HepG2 (cell line): ENCODE data around the gene ZNF804B. TPM values are rescaled to one million over a fixed set of nuclear protein-coding genes. Genes with fewer than 3 reads are reported as not detected.
A peak's percentile ranks its signal among the peaks of the same experiment; 100 is the strongest.

Experiments
- ATAC-seq: fragments of 200-7000 bp; cut with Tn5 transposase; 3 replicates; pipeline ENCODE4 v1.9.1; 2020; ENCODE audit warnings: mild to moderate bottlenecking, moderate library complexity
- BruUV-seq: library from RNA; stranded (reverse); fragments of 400-500 nt; replicated peaks from 2 replicates; lab custom pipeline; 2021; lab: Mats Ljungman, UMichigan
- CTCF ChIA-PET: fragments of 300-600 bp; formaldehyde crosslinking; extraction: SDS; loops from one replicate; lab custom pipeline; 2021; ENCODE audit warnings: low total read pairs, inconsistent platforms, low intra/inter-chr PET ratio; lab: Yijun Ruan, JAX
- POLR2A ChIA-PET: fragments of 350-600 bp; sonication (Branson Sonifier 250); formaldehyde crosslinking; loops from one replicate; lab custom pipeline; 2020; ENCODE audit warnings: antibody characterized with exemption, inconsistent platforms; lab: Yijun Ruan, JAX
- DNase-seq: peaks from one replicate; pipeline ENCODE4 v3.0.0-alpha.2; 2015; ENCODE audit warnings: low spot score
- FAIRE-seq: peaks from 3 replicates; lab custom pipeline; 2011; peaks lifted over from hg19 to GRCh38; lab: Jason Lieb, UNC
- H2AFZ ChIP-seq: one replicate; pipeline ENCODE4 v1.6.1; 2011; ENCODE audit warnings: low read length, inconsistent platforms
- H3K27ac ChIP-seq: fragments of 300-600 bp; 3 replicates; pipeline ENCODE4 v1.8.0; 2011; ENCODE audit warnings: mixed run types, mild to moderate bottlenecking, mixed read lengths, low read length, inconsistent platforms; ENCODE audit not compliant: insufficient read depth; ENCODE audit errors: extremely low read length
- H3K27me3 ChIP-seq, 2 experiments: fragments of 200-600 bp in 1 of 2; 2 replicates in 1 of 2; 3 replicates in 1 of 2; pipeline versions ENCODE4 v1.6.0 to v1.8.0; 2011; ENCODE audit warnings: low read length in 2 of 2, mild to moderate bottlenecking in 2 of 2, moderate library complexity in 2 of 2, inconsistent platforms in 1 of 2; ENCODE audit not compliant: insufficient read depth in 2 of 2, control insufficient read depth in 1 of 2
- H3K36me3 ChIP-seq, 2 experiments: fragments of 200-600 bp in 1 of 2; replicated peaks in 1 of 2; 2 replicates in 1 of 2; 3 replicates in 1 of 2; pipeline versions ENCODE4 v1.5.1 to v1.8.0; 2011; ENCODE audit warnings: low read length in 2 of 2, inconsistent platforms in 1 of 2; ENCODE audit not compliant: insufficient read depth in 2 of 2, control insufficient read depth in 1 of 2
- H3K4me1 ChIP-seq: 2 replicates; pipeline ENCODE4 v1.5.1; 2012; ENCODE audit warnings: low read length, inconsistent platforms; ENCODE audit not compliant: insufficient read depth
- H3K4me2 ChIP-seq: 2 replicates; pipeline ENCODE4 v1.6.0; 2011; ENCODE audit warnings: low read depth, low read length, inconsistent platforms
- H3K4me3 ChIP-seq, 3 experiments: fragments of 200-600 bp in 1 of 3; sonication (generic), shearing (Covaris generic) in 1 of 3; replicated peaks in 1 of 3; 2 replicates each; pipeline ENCODE4 v1.5.1; 2011 to 2016; ENCODE audit warnings: low read length in 3 of 3, inconsistent platforms in 2 of 3, low read depth in 2 of 3, mild to moderate bottlenecking in 2 of 3, control low read depth in 1 of 3, mixed read lengths in 1 of 3; ENCODE audit not compliant: insufficient read depth in 1 of 3
- H3K79me2 ChIP-seq: one replicate; pipeline ENCODE4 v1.6.1; 2011; ENCODE audit warnings: low read length, inconsistent platforms; ENCODE audit not compliant: insufficient read depth
- H3K9ac ChIP-seq: 2 replicates; pipeline ENCODE4 v1.6.0; 2011; ENCODE audit warnings: mild to moderate bottlenecking, low read depth, low read length, inconsistent platforms; ENCODE audit not compliant: insufficient read depth
- H3K9me3 ChIP-seq: 2 replicates; pipeline ENCODE4 v1.5.1; 2012; ENCODE audit warnings: mild to moderate bottlenecking, low read length
- H4K20me1 ChIP-seq: 2 replicates; pipeline ENCODE4 v1.6.0; 2011; ENCODE audit warnings: inconsistent platforms, mild to moderate bottlenecking, low read length, moderate library complexity; ENCODE audit not compliant: insufficient read depth
- ATAD3A ChIP-seq: sonication (generic); formaldehyde crosslinking; IDR thresholded peaks from 2 replicates; pipeline ENCODE4 v1.4.0; 2020; ENCODE audit warnings: missing genetic modification reagents
- ATF7-NPFF ChIP-seq: sonication (generic); formaldehyde crosslinking; IDR thresholded peaks from 2 replicates; pipeline ENCODE4 v1.8.1; 2023; ENCODE audit warnings: mild to moderate bottlenecking, low read depth, missing genetic modification reagents, moderate library complexity
- BATF2 ChIP-seq: sonication (generic); formaldehyde crosslinking; IDR thresholded peaks from 2 replicates; pipeline ENCODE4 v1.8.0; 2022; ENCODE audit warnings: mild to moderate bottlenecking, missing genetic modification reagents, moderate library complexity
- CTCF ChIP-seq: sonication (generic); formaldehyde crosslinking; IDR thresholded peaks from 2 replicates; pipeline ENCODE4 v1.5.0; 2020; ENCODE audit warnings: mild to moderate bottlenecking, missing genetic modification reagents, moderate library complexity
- ETV5 ChIP-seq: IDR thresholded peaks from 2 replicates; pipeline ENCODE4 v1.6.1; 2018; ENCODE audit warnings: missing biosample characterization, missing genetic modification reagents, inconsistent platforms, borderline replicate concordance
- FOXO1 ChIP-seq: sonication (generic); formaldehyde crosslinking; IDR thresholded peaks from 2 replicates; pipeline ENCODE4 v1.4.0; 2020; ENCODE audit warnings: missing genetic modification reagents
- HINFP ChIP-seq: sonication (generic); formaldehyde crosslinking; IDR thresholded peaks from 2 replicates; pipeline ENCODE4 v1.4.0; 2020; ENCODE audit warnings: low read depth, mild to moderate bottlenecking, missing genetic modification reagents
- PTBP1 ChIP-seq: fragments of 200-400 bp; formaldehyde crosslinking; IDR thresholded peaks from 2 replicates; pipeline ENCODE4 v1.6.1; 2018; ENCODE audit warnings: low read length, low read depth; ENCODE audit not compliant: poor library complexity, severe bottlenecking
- SKIL ChIP-seq: sonication (generic); formaldehyde crosslinking; IDR thresholded peaks from 2 replicates; pipeline ENCODE4 v1.8.0; 2022; ENCODE audit warnings: missing genetic modification reagents, mild to moderate bottlenecking, moderate library complexity, borderline replicate concordance
- ZNF232 ChIP-seq: sonication (generic); formaldehyde crosslinking; IDR thresholded peaks from 2 replicates; pipeline ENCODE4 v1.4.0; 2020; ENCODE audit warnings: missing genetic modification reagents, borderline replicate concordance
- ZNF567 ChIP-seq: sonication (generic); formaldehyde crosslinking; IDR thresholded peaks from 2 replicates; pipeline ENCODE4 v1.8.1; 2023; ENCODE audit warnings: mild to moderate bottlenecking, missing genetic modification reagents, borderline replicate concordance
- WGBS: methylation state at CpG from one replicate; pipeline ENCODE4 v1.1.6; 2017; ENCODE audit warnings: low lambda C conversion rate; 5-methylcytosine and 5-hydroxymethylcytosine counted together
- in situ Hi-C: cut with HindIII; loops from 2 replicates; pipeline ENCODE4 v1.10.0; 2017; ENCODE audit warnings: low pct_unique_long_range_greater_than_20kb; ENCODE audit not compliant: extremely low pct_ligation_motif_present
- intact Hi-C: fragments of 100-400 bp; cut with micrococcal nuclease; formaldehyde crosslinking; loops from one replicate; pipeline ENCODE4 v1.10.0; 2022; ENCODE audit not compliant: unreplicated experiment
- polyA plus RNA-seq, 8 experiments: library from polyadenylated mRNA; depleted of rRNA in 3 of 8; stranded (reverse) in 7 of 8; unstranded in 1 of 8; fragments of >200 nt; fragmentation: Illumina TruSeq in 4 of 8; extraction: Trizol in 4 of 8; gene quantifications; 2 replicates each; pipeline versions ENCODE4 v1.2.1 to v1.2.3, GENCODE V29; 2011 to 2016; ENCODE audit warnings: low read depth in 4 of 8, missing spikeins in 1 of 8, mixed read lengths in 1 of 8; ENCODE audit not compliant: insufficient read depth in 1 of 8
- total RNA-seq, 5 experiments: library from RNA; depleted of rRNA; stranded (reverse); fragments of >200 nt; fragmentation: Illumina TruSeq; extraction: Trizol; gene quantifications; 2 replicates each; pipeline ENCODE4 v1.2.3, GENCODE V29; 2016; ENCODE audit warnings: low read depth in 1 of 5

ZNF804B gene
- total and polyA plus RNA-seq, 2 of the 13 experiments (the other 11 are each of a cell fraction or from before 2014, with no cell fraction given): not detected

DNA sequence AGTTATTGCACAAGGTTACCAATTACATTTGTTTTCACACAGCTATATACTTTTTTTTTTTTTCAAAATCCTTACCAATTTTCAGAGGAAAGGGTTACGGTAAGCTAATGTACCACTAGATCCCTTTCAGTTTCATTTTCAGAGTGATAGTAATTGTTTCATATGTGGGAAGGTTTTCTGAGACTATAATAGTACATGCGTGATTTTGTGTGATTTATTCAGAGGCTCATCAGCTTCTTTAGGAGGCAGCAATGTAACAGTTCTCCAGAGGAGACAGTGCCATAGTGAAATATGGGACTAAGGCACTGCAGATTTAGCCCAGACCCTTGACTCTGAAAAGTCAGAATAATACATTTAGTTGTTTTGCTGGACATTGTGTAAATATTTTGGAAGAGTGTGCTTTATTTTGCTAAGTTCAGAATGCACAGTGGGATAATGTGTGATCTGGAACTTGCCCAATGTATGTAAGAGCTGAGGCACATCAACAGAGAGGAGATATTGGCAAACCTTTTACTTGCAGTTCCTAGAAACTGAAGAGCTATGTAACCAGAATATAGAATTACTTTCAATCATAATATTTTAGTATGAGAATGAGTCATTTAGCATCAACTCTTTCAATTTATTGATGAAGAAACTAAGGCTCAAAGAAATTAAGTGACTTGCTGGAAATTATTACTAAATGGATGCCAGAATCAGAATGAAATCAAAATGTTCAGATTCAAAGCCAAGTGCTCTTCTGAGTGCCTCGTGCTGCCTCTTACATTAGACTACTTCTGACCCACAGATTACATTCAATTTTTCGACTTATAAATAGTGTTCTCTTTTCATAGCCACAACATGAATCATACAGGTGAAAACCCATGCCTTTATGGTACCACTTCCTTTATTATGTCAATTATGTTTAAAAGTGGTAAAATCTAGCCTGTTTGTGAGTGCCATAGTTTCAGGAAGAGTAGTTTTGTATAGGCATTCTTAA, 243.8 kb downstream of the ZNF804B start:
- FAIRE-seq: no peak
- 0% methylated on average over 4 of the region's 4 CpGs for WGBS
- no peaks in the 10 kb centered on the region for H3K4me1 ChIP-seq
- H3K9ac ChIP-seq: no peak overlapping the region
- BruUV-seq: no TSS peak
- H3K79me2 ChIP-seq: no peaks in the 10 kb centered on the region
- no peaks in the 10 kb centered on the region for H4K20me1 ChIP-seq
- H3K27ac ChIP-seq: no peak overlapping the region
- ChIA-PET CTCF (no interaction called here), POLR2A (no interaction called here)
- no peak overlapping the region for H3K4me3 ChIP-seq
- no peak overlapping the region for H2AFZ ChIP-seq
- H3K27me3 ChIP-seq: no peaks in the 10 kb centered on the region
- ATAC-seq: no peak
- intact Hi-C loops: no loop called here
- no peaks in the 10 kb centered on the region for H3K9me3 ChIP-seq
- peak overlapping the region; percentile 8; the same call in 1 of the 2 replicates for H3K4me2 ChIP-seq
- no peak for TF ChIP-seq ZNF232 (CRISPR knock-in tag)
- TF ChIP-seq CTCF (CRISPR knock-in tag): no peak
- no peak for TF ChIP-seq ZNF567 (CRISPR knock-in tag)
- TF ChIP-seq SKIL (CRISPR knock-in tag): no peak
- TF ChIP-seq ATAD3A (CRISPR knock-in tag): no peak
- no peak for TF ChIP-seq ETV5 (CRISPR knock-in tag)
- TF ChIP-seq BATF2 (CRISPR knock-in tag): no peak
- no peak for TF ChIP-seq HINFP (CRISPR knock-in tag)
- no peak for TF ChIP-seq ATF7-NPFF (CRISPR knock-in tag)
- no peak for TF ChIP-seq FOXO1 (CRISPR knock-in tag)
- no peak for TF ChIP-seq PTBP1
- TF ChIP-seq, all 625 proteins: peak for 0
- in situ Hi-C loops: no loop called here
- no peak for DNase-seq
- H3K36me3 ChIP-seq: no peaks in the 10 kb centered on the region
